HCT116 (cell line): ENCODE data around the gene RNU7-1. TPM values are rescaled to one million over a fixed set of nuclear protein-coding genes. Genes with fewer than 3 reads are reported as not detected.

ENCODE experiments used
- ATAC-seq: fragments of 200-7000 bp; cut with Tn5 transposase; 2 replicates; pipeline ENCODE4 v1.9.1; 2020; ENCODE audit warnings: mild to moderate bottlenecking, moderate library complexity
- BruUV-seq: library from RNA; stranded (reverse); fragments of 400-500 nt; replicated peaks from 2 replicates; lab custom pipeline; 2021; lab: Mats Ljungman, UMichigan
- CTCF ChIA-PET: fragments of 300-600 bp; sonication (Branson Sonifier 250); formaldehyde crosslinking; loops from one replicate; lab custom pipeline; 2021; ENCODE audit warnings: antibody characterized with exemption; lab: Charles Lee
- POLR2A ChIA-PET: fragments of 300-600, 350-600 bp; sonication (Branson Sonifier 250); formaldehyde crosslinking; loops from one replicate; lab custom pipeline; 2021; ENCODE audit warnings: antibody characterized with exemption; lab: Charles Lee
- RAD21 ChIA-PET, 2 experiments: fragments of 300-600 bp; sonication (Branson Sonifier 250); formaldehyde crosslinking; loops; one replicate each; lab custom pipeline; 2023; ENCODE audit warnings: low total read pairs in 2 of 2; ENCODE audit not compliant: uncharacterized antibody in 2 of 2, unreplicated experiment in 2 of 2, low non-redundant PET in 1 of 2; lab: Charles Lee
- DNase-seq: peaks from one replicate; pipeline ENCODE4 v3.0.0-alpha.2; 2010; ENCODE audit warnings: low read depth, low spot score
- H2AFZ ChIP-seq: fragments of 200-600 bp; shearing (Covaris generic), sonication (generic); 2 replicates; pipeline ENCODE4 v1.6.1; 2017; ENCODE audit warnings: low read depth, mixed run types, mixed read lengths, antibody characterized with exemption, low read length; ENCODE audit not compliant: poor library complexity, severe bottlenecking
- H3K27ac ChIP-seq: 2 replicates; pipeline ENCODE4 v1.5.1; 2012; ENCODE audit warnings: low read depth, low read length
- H3K27me3 ChIP-seq: fragments of 200-600 bp; sonication (generic); 2 replicates; pipeline ENCODE4 v1.6.1; 2016; ENCODE audit warnings: mixed run types, low read length, mixed read lengths; ENCODE audit not compliant: insufficient read depth
- H3K36me3 ChIP-seq, 2 experiments: fragments of 200-500 bp in 1 of 2; fragments of 200-600 bp in 1 of 2; sonication (Bioruptor generic) in 1 of 2; sonication (generic) in 1 of 2; 2 replicates each; pipeline versions ENCODE4 v1.5.1 to v1.6.1; 2014 to 2016; ENCODE audit warnings: low read length in 2 of 2, inconsistent platforms in 1 of 2, mixed read lengths in 1 of 2, mixed run types in 1 of 2; ENCODE audit not compliant: insufficient read depth in 2 of 2, control insufficient read depth in 1 of 2
- H3K4me1 ChIP-seq, 2 experiments: fragments of 200-600 bp in 1 of 2; sonication (generic) in 1 of 2; 2 replicates each; pipeline versions ENCODE4 v1.5.1 to v1.6.1; 2012 to 2017; ENCODE audit warnings: low read length in 2 of 2, inconsistent platforms in 1 of 2, mild to moderate bottlenecking in 1 of 2, mixed read lengths in 1 of 2, mixed run types in 1 of 2, moderate library complexity in 1 of 2; ENCODE audit not compliant: insufficient read depth in 2 of 2, control insufficient read depth in 1 of 2
- H3K4me2 ChIP-seq: fragments of 200-600 bp; sonication (generic); 2 replicates; pipeline ENCODE4 v1.6.1; 2017; ENCODE audit warnings: mixed run types, low read length, mixed read lengths
- H3K4me3 ChIP-seq, 2 experiments: fragments of 200-600 bp in 1 of 2; sonication (generic) in 1 of 2; replicated peaks in 1 of 2; 2 replicates each; pipeline ENCODE4 v1.5.1; 2011 to 2016; ENCODE audit warnings: low read length in 2 of 2, control low read depth in 1 of 2, low read depth in 1 of 2, mild to moderate bottlenecking in 1 of 2, mixed read lengths in 1 of 2, mixed run types in 1 of 2
- H3K79me2 ChIP-seq: fragments of 200-600 bp; sonication (generic); 2 replicates; pipeline ENCODE4 v1.6.1; 2017; ENCODE audit warnings: mild to moderate bottlenecking, mixed run types, low read length, moderate library complexity, mixed read lengths; ENCODE audit not compliant: insufficient read depth
- H3K9ac ChIP-seq: fragments of 200-600 bp; sonication (generic); 2 replicates; pipeline ENCODE4 v1.6.1; 2016; ENCODE audit warnings: low read length, mixed read lengths
- H3K9me2 ChIP-seq: fragments of 200-600 bp; sonication (generic), shearing (Covaris generic); 2 replicates; pipeline ENCODE4 v1.6.1; 2017; ENCODE audit warnings: mixed run types, mild to moderate bottlenecking, moderate library complexity; ENCODE audit not compliant: insufficient read depth
- H3K9me3 ChIP-seq, 2 experiments: fragments of 200-500 bp in 1 of 2; fragments of 200-600 bp in 1 of 2; sonication (Bioruptor generic) in 1 of 2; sonication (generic) in 1 of 2; 2 replicates each; pipeline ENCODE4 v1.6.1; 2014 to 2017; ENCODE audit warnings: low read length in 2 of 2, mixed read lengths in 2 of 2, inconsistent platforms in 1 of 2, low read depth in 1 of 2, mild to moderate bottlenecking in 1 of 2, mixed run types in 1 of 2, moderate library complexity in 1 of 2; ENCODE audit not compliant: control insufficient read depth in 1 of 2, insufficient read depth in 1 of 2
- H4K20me1 ChIP-seq: fragments of 200-600 bp; sonication (generic), shearing (Covaris generic); 2 replicates; pipeline ENCODE4 v1.6.1; 2017; ENCODE audit warnings: mixed run types, mild to moderate bottlenecking, moderate library complexity; ENCODE audit not compliant: insufficient read depth
- EGR1 ChIP-seq: IDR thresholded peaks from 2 replicates; pipeline ENCODE4 v1.6.1; 2012; ENCODE audit warnings: low read depth
- ELF1 ChIP-seq: IDR thresholded peaks from 2 replicates; pipeline ENCODE4 v1.6.1; 2012; ENCODE audit warnings: low read depth, borderline replicate concordance
- EZH2phosphoT487 ChIP-seq: fragments of 200-600 bp; IDR thresholded peaks from 2 replicates; pipeline ENCODE4 v1.6.1; 2018; ENCODE audit warnings: antibody characterized with exemption, borderline replicate concordance
- POLR2A ChIP-seq: IDR thresholded peaks from 2 replicates; pipeline ENCODE4 v1.7.0; 2011; ENCODE audit warnings: borderline replicate concordance; ENCODE audit not compliant: insufficient read depth, insufficient read length; ENCODE audit errors: extremely low read depth
- REST ChIP-seq: IDR thresholded peaks from 2 replicates; pipeline ENCODE4 v1.6.1; 2012; ENCODE audit warnings: low read depth
- SRF ChIP-seq: IDR thresholded peaks from 2 replicates; pipeline ENCODE4 v1.6.1; 2012; ENCODE audit warnings: low read depth
- TCF7L2 ChIP-seq: IDR thresholded peaks from 2 replicates; pipeline ENCODE4 v1.7.0; 2011; ENCODE audit warnings: borderline replicate concordance, inconsistent platforms; ENCODE audit not compliant: insufficient read depth, insufficient read length; ENCODE audit errors: extremely low read depth
- YY1 ChIP-seq: IDR thresholded peaks from 2 replicates; pipeline ENCODE4 v1.6.1; 2011; ENCODE audit warnings: low read length, low read depth, moderate library complexity, mild to moderate bottlenecking; ENCODE audit not compliant: insufficient replicate concordance; ENCODE audit errors: extremely low read depth
- ZBTB33 ChIP-seq: IDR thresholded peaks from 2 replicates; pipeline ENCODE4 v1.6.1; 2011; ENCODE audit warnings: mild to moderate bottlenecking, low read length, moderate library complexity; ENCODE audit not compliant: insufficient replicate concordance; ENCODE audit errors: extremely low read depth
- intact Hi-C: fragments of 100-400 bp; cut with micrococcal nuclease; formaldehyde crosslinking; loops from 2 replicates; pipeline ENCODE4 v1.10.0; 2022
- total RNA-seq: library from RNA; stranded (reverse); gene quantifications from one replicate; pipeline ENCODE4 v1.2.1, GENCODE V29; 2021; ENCODE audit not compliant: unreplicated experiment
- TF ChIP-seq, protein P1 (sequence below): IDR thresholded peaks from 2 replicates; pipeline ENCODE4 v1.6.1; 2012

RNU7-1 gene
- total RNA-seq, 1 experiment from 2014 or later, result not detected

GRCh38 chr12:6978188-6978587 is 34.6 kb downstream of the RNU7-1 start (continued):
- no peak for TF ChIP-seq REST
- TF ChIP-seq, protein P1, sequence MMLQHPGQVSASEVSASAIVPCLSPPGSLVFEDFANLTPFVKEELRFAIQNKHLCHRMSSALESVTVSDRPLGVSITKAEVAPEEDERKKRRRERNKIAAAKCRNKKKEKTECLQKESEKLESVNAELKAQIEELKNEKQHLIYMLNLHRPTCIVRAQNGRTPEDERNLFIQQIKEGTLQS, result no peak

- Histone ChIP-seq H3K27ac (0 out of 2 replicates have a peak overlapping the region, but pooled peaks have one; percentile 27), H3K27me3 (no peaks in the 10 kb centered on the region), H3K4me1 (no peaks in the 10 kb centered on the region), H4K20me1 (no peaks in the 10 kb centered on the region), H3K9me3 (no peaks in the 10 kb centered on the region), H3K9me2 (no peaks in the 10 kb centered on the region), H3K36me3 (peaks cover 57 to 68% of the 10 kb centered on the region in 2 experiments), H3K4me3 (no peak overlapping the region), H3K79me2 (peaks cover 13% of the 10 kb centered on the region), H3K9ac (no peak overlapping the region), H2AFZ (no peak overlapping the region), H3K4me2 (no peak overlapping the region)
- peak; percentile 28 for ATAC-seq
- no TSS peak for BruUV-seq
- CTCF ChIA-PET, result interaction anchor here (0.5 to 1.0 kb wide), 2 partner anchors 14 to 75 kb away, joined by 3 read pairs; no protein-coding TSS in a partner anchor
- RAD21 ChIA-PET, result no interaction called here
- no peak for TF ChIP-seq SRF
- TF ChIP-seq TCF7L2, result no peak
- TF ChIP-seq REST, result no peak
- no peak for TF ChIP-seq EZH2phosphoT487
- no peak for TF ChIP-seq POLR2A
- no peak for TF ChIP-seq YY1
- TF ChIP-seq ELF1, result no peak
- no peak for TF ChIP-seq EGR1
- no peak for TF ChIP-seq ZBTB33
- POLR2A ChIA-PET, result interaction anchor here (0.5 kb wide), 1 partner anchor 111 kb away, joined by 3 read pairs; the partner anchor contains the start of gene TPI1
- no peak for DNase-seq
- intact Hi-C loops, result no loop called here
Observed at GRCh38 chr12:6978611-6979011, 35.0 kb downstream of the RNU7-1 start.
